ENCODE results near the gene CCL16.

DNA sequence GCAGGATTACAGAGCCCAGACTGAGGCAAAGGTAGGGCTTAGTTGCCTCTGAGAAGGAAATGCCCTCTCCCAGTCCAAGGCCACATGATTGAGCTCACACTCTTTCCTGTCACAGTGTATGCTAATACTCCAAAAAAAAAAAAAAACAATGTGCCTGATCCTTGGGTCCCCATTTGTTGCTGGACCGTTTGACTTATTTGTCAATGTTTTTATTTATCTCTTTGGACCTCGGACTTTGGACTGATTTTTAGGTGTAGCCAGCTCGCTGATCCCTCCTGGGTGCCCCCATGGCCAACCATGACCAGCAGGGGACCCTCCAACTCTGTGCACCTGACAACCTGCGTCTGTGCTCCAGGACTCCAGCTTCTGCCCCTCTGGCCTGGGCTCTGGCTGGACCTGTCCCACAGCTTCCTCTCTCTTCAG lies 622 bp upstream of the CCL16 start:
- TF ChIP-seq, protein P1, sequence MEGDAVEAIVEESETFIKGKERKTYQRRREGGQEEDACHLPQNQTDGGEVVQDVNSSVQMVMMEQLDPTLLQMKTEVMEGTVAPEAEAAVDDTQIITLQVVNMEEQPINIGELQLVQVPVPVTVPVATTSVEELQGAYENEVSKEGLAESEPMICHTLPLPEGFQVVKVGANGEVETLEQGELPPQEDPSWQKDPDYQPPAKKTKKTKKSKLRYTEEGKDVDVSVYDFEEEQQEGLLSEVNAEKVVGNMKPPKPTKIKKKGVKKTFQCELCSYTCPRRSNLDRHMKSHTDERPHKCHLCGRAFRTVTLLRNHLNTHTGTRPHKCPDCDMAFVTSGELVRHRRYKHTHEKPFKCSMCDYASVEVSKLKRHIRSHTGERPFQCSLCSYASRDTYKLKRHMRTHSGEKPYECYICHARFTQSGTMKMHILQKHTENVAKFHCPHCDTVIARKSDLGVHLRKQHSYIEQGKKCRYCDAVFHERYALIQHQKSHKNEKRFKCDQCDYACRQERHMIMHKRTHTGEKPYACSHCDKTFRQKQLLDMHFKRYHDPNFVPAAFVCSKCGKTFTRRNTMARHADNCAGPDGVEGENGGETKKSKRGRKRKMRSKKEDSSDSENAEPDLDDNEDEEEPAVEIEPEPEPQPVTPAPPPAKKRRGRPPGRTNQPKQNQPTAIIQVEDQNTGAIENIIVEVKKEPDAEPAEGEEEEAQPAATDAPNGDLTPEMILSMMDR (IDR thresholded peaks at IDR 0.05), result no peak
- TF ChIP-seq POLR2A (IDR thresholded peaks at IDR 0.05), result no peak
